ENCODE data around the gene CRIM1. TPM values are rescaled to one million over a fixed set of nuclear protein-coding genes. Genes with fewer than 3 reads are reported as not detected.

Gene CRIM1
- total and polyA plus RNA-seq, 2 experiments from 2014 or later, result 10.5 to 36.4 TPM

GRCh38 chr2:36376992-36377738 lies 21.6 kb downstream of the CRIM1 start:
- Histone ChIP-seq H3K36me3 (ENCODE audit: insufficient read depth) (no peaks in the 10 kb centered on the region), H4K20me1 (replicated peaks; ENCODE audit: insufficient read depth) (no peaks in the 10 kb centered on the region; the same call in 1 of the 2 replicates), H3F3A (replicated peaks; ENCODE audit: low read depth) (no peaks in the 10 kb centered on the region), H2AFZ (no peak overlapping the region), H3K4me1 (ENCODE audit: insufficient read depth) (peaks cover 90% of the 10 kb centered on the region), H3K27me3 (ENCODE audit: insufficient read depth) (no peaks in the 10 kb centered on the region), H3K4me3 (0 out of 2 replicates have a peak overlapping the region, but pooled peaks have one; percentile 25), H3K27ac (ENCODE audit: low read depth) (peak overlapping the region; percentile 93), H3K9me2 (ENCODE audit: insufficient read depth) (no peaks in the 10 kb centered on the region), H3K4me2 (peak overlapping the region; percentile 45), H3K79me2 (replicated peaks; ENCODE audit: insufficient read depth) (peaks cover 94% of the 10 kb centered on the region)
- H3K36me3 Mint-ChIP-seq (ENCODE audit: low read depth), result peaks cover 11% of the 10 kb centered on the region; the same call in 2 of the 3 replicates
- H3K27me3 Mint-ChIP-seq (ENCODE audit: insufficient read depth, low read depth, poor library complexity), result peaks cover 7% of the 10 kb centered on the region
- peaks cover 90% of the 10 kb centered on the region for H3K4me1 Mint-ChIP-seq
- TF ChIP-seq JUNB (IDR thresholded peaks at IDR 0.05; ENCODE audit: unreplicated experiment) (no peak), NANOG (IDR thresholded peaks at IDR 0.05; ENCODE audit: borderline replicate concordance) (no peak), EZH2phosphoT487 (IDR thresholded peaks at IDR 0.05; ENCODE audit: unreplicated experiment) (no peak), STAT1 (IDR thresholded peaks at IDR 0.05; ENCODE audit: unreplicated experiment) (no peak), ZNF462 (CRISPR knock-in tag; IDR thresholded peaks at IDR 0.05) (no peak), ZNF331 (CRISPR knock-in tag; IDR thresholded peaks at IDR 0.05; ENCODE audit: low read depth) (no peak), EZH2 (IDR thresholded peaks at IDR 0.05; ENCODE audit: low read depth, unreplicated experiment) (no peak), POLR2AphosphoS5 (IDR thresholded peaks at IDR 0.05; ENCODE audit: low read depth) (no peak), CREB1 (CRISPR knock-in tag; IDR thresholded peaks at IDR 0.05; ENCODE audit: low read depth) (no peak), ZNF114 (CRISPR knock-in tag; IDR thresholded peaks at IDR 0.05) (no peak)
- TF ChIP-seq, protein P1, sequence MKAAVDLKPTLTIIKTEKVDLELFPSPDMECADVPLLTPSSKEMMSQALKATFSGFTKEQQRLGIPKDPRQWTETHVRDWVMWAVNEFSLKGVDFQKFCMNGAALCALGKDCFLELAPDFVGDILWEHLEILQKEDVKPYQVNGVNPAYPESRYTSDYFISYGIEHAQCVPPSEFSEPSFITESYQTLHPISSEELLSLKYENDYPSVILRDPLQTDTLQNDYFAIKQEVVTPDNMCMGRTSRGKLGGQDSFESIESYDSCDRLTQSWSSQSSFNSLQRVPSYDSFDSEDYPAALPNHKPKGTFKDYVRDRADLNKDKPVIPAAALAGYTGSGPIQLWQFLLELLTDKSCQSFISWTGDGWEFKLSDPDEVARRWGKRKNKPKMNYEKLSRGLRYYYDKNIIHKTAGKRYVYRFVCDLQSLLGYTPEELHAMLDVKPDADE (IDR thresholded peaks at IDR 0.05), result no peak
- TF ChIP-seq, protein P2, sequence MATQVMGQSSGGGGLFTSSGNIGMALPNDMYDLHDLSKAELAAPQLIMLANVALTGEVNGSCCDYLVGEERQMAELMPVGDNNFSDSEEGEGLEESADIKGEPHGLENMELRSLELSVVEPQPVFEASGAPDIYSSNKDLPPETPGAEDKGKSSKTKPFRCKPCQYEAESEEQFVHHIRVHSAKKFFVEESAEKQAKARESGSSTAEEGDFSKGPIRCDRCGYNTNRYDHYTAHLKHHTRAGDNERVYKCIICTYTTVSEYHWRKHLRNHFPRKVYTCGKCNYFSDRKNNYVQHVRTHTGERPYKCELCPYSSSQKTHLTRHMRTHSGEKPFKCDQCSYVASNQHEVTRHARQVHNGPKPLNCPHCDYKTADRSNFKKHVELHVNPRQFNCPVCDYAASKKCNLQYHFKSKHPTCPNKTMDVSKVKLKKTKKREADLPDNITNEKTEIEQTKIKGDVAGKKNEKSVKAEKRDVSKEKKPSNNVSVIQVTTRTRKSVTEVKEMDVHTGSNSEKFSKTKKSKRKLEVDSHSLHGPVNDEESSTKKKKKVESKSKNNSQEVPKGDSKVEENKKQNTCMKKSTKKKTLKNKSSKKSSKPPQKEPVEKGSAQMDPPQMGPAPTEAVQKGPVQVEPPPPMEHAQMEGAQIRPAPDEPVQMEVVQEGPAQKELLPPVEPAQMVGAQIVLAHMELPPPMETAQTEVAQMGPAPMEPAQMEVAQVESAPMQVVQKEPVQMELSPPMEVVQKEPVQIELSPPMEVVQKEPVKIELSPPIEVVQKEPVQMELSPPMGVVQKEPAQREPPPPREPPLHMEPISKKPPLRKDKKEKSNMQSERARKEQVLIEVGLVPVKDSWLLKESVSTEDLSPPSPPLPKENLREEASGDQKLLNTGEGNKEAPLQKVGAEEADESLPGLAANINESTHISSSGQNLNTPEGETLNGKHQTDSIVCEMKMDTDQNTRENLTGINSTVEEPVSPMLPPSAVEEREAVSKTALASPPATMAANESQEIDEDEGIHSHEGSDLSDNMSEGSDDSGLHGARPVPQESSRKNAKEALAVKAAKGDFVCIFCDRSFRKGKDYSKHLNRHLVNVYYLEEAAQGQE (IDR thresholded peaks at IDR 0.05; ENCODE audit: unreplicated experiment), result peak; percentile 69
- TF ChIP-seq, protein P3, sequence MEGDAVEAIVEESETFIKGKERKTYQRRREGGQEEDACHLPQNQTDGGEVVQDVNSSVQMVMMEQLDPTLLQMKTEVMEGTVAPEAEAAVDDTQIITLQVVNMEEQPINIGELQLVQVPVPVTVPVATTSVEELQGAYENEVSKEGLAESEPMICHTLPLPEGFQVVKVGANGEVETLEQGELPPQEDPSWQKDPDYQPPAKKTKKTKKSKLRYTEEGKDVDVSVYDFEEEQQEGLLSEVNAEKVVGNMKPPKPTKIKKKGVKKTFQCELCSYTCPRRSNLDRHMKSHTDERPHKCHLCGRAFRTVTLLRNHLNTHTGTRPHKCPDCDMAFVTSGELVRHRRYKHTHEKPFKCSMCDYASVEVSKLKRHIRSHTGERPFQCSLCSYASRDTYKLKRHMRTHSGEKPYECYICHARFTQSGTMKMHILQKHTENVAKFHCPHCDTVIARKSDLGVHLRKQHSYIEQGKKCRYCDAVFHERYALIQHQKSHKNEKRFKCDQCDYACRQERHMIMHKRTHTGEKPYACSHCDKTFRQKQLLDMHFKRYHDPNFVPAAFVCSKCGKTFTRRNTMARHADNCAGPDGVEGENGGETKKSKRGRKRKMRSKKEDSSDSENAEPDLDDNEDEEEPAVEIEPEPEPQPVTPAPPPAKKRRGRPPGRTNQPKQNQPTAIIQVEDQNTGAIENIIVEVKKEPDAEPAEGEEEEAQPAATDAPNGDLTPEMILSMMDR (conservative IDR thresholded peaks at IDR 0.05; ENCODE audit: low read depth in 2 of 2), result peak in 1 of 2 experiments; percentile 24; a peak in 1 of 4 replicates
- H3K27ac Mint-ChIP-seq, result peak overlapping the region; percentile 93
- H3K4me3 Mint-ChIP-seq, result peak overlapping the region; percentile 57
- DNase-seq (ENCODE audit: low spot score) (peak; percentile 56), ATAC-seq (peak; percentile 49)
- no peaks in the 10 kb centered on the region for H3K9me3 Mint-ChIP-seq
